Measurements from ENCODE around the gene PITPNB. TPM values are rescaled to one million over a fixed set of nuclear protein-coding genes. Genes with fewer than 3 reads are reported as not detected.

Gene PITPNB
- polyA plus RNA-seq, 2 donors: 22.1 to 39.8 TPM

Other genes with a start within 250 kb of the PITPNB start
- 1 to 10 TPM in 1 of 2 donors, under 1 TPM in 1; 0.94 to 1.5 TPM for gene MN1, start 117.5 kb downstream of the PITPNB start, polyA plus RNA-seq